HG03045 (cell line): ENCODE data around the gene POLL.

Experiments
- ATAC-seq: cut with Tn5 transposase; IDR thresholded peaks from one replicate; pipeline ENCODE4 v1.9.1; 2021; ENCODE audit warnings: mild to moderate bottlenecking, moderate library complexity; ENCODE audit not compliant: unreplicated experiment

POLL gene

GRCh38 chr10:101573885-101574753, 13.9 kb downstream of the POLL start:
- no peak for ATAC-seq

GRCh38 chr10:101572785-101573184, 15.3 kb downstream of the POLL start:
- no peak for ATAC-seq

DNA sequence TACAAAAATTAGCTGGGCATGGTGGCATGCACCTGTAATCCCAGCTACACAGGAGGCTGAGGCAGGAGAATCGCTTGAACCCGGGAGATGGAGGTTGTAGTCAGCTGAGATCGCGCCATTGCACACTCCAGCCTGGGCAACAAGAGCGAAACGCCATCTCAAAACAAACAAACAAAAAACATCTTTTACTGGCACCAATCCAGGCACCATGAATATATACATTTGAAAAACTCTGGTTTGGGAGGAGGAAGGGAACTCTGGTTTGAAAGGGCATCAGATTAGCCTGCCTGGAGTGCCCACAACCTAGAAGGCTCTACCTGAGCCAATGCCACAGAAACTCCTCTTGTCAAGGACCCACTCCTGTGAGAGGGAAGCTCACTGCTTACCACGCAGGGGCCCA, 15.9 kb downstream of the POLL start:
- no peak for ATAC-seq

- ATAC-seq, result no peak
Measured at GRCh38 chr10:101571271-101571925, 16.7 kb downstream of the POLL start.

DNA sequence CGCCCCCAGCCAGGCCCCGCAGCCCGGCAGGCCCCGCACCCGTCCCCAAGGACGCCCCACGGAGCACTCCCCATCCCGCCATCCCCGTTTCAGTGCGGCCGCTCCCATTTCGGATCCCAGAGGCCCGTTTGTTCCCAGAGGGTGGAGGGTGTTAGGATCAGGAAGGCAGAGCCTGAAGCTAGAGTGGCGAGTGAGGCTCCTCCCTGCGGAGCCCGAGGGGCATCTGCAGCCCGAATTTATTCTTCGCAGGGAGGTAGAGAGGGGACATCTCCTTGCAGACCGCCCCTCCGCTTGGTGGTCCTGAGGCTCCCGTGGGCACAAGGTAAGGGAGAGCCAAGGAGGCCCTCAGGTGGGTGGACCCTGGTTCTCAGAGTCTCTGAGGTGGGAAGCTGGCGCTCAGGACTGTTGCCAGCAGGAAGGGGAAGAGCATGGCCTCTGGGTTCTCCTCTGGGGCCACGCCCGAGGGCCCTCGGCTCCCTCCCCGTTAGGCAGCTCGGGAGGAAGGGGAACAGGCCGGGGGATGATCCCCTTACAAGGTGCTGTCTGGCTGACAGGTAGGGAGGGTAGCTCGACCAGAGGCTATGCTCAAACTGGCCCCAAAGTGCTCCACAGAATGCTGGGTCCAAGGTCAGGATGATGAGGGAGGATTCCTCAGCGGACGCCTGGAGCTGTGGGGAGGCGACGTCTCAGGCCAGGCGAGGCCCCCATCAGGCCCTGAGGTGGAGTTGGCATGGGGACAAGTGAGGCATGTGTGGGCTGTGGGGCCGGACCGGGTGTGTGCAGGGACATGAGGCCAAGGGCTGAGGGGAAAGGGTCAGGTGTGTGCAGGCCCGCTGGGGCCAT, 17.4 kb downstream of the POLL start:
- no peak for ATAC-seq

- ATAC-seq, result peak; percentile 65
Measured at GRCh38 chr10:101569622-101570427, 18.2 kb downstream of the POLL start.

- ATAC-seq, result no peak
Measured at GRCh38 chr10:101569323-101569621, 18.8 kb downstream of the POLL start.

GRCh38 chr10:101568054-101568745, 19.9 kb downstream of the POLL start:
- no peak for ATAC-seq

- ATAC-seq, result no peak
Measured at GRCh38 chr10:101567165-101568006, 20.7 kb downstream of the POLL start.

DNA sequence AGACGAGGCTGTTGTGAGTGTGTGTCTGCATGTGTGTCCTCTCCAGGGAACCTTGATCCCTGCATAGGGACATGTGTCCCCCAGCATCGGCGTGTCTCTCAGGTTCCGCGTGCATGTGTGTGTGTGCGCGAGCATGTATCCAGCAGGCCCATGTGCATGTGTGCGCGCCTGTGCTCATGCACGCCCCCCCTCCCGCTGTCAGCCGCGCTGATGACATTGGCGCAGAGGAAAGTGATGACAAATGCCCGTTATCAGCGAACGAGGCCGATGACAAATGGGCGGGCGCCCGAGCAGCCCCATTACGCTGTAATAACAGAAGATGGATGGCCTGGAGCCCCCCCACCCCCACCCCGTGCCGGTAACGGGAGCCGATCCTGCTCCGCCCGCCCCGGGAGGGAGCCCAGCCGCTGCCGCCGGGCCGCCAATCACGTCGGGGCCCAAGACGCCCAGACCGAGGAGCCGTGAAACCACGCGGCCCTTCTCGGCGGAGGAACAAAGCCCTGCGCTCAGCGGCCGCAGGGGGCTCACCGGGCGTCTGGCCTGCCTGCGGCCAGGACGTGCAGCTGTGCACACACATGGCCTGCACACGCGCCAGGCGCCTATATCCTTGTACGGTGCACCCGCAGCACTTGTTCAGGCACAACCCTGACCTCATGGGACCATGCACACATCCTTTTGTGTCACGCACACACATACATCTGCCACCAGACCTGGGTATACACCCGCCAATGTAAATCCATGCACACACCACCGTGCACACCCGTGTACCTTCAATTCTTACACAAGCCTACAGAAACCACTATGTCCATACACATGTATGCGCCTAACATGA, 21.5 kb downstream of the POLL start:
- ATAC-seq, result no peak

DNA sequence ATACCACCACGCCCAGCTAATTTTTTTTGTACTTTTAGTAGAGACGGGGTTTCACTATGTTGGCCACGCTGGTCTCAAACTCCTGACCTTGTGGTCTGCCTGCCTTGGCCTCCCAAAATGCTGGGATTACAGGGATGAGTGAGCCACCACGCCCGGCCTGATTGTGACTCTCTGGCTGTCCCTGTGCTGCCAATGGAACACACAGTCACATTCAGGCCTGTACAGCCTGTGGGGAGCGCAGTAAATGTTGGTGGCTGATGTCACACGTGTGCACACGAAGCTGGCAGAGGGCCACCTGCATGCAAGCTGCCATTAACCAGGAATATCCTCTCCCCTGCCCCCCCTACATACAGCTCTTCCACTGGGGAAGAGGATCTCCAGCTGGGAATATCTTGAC, 22.1 kb downstream of the POLL start:
- ATAC-seq, result no peak

GRCh38 chr10:101565370-101565900, 22.6 kb downstream of the POLL start:
- ATAC-seq, result no peak

- ATAC-seq, result no peak
Measured at GRCh38 chr10:101564490-101564991, 23.5 kb downstream of the POLL start.

DNA sequence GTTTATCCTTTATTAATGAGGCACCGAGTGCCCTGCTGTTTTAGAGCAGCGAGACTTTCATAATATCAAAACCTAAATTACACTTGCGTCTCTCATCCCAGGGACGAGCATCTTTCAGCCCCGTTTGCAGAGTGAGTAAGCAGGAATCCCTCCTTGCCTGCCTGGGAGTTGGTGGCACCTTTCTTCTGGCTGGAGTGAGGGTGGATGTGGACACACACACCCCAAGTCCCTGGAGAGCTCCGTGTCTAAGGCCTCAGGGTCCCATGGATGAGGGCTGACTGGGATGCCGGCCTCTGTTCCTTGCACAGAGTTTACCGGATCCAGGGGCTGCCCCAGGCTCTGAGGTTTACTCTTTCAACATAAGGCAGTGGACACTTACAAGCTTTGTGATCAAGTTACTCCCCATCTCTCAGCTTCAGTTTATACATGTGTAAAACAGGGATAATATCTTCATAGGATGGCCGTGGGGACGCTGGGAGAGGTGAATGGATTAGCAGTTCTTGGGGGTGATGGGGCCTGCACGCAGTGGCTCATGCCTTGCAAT, 24.5 kb downstream of the POLL start:
- no peak for ATAC-seq

- no peak for ATAC-seq
Measured at GRCh38 chr10:101563007-101563406, 25.1 kb downstream of the POLL start.

DNA sequence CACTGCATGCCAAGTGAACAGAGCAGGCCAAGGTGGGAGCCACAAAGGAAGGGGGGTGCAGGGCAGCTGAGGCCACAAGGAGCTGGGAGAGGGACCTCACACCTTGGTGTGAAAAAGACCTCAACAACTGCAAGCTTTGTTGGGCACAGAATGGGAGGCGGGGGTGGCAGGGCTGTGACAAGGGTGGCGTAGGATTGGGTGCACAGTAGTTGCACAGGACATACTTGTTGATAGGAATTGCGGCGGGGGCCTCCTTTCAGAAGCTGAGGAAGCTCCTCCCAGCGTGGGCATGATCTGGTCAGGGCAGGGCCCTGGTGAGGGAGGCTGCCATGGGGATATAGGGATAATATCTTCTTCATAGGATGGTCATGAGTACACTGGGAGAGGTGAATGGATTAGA, 25.8 kb downstream of the POLL start:
- no peak for ATAC-seq

DNA sequence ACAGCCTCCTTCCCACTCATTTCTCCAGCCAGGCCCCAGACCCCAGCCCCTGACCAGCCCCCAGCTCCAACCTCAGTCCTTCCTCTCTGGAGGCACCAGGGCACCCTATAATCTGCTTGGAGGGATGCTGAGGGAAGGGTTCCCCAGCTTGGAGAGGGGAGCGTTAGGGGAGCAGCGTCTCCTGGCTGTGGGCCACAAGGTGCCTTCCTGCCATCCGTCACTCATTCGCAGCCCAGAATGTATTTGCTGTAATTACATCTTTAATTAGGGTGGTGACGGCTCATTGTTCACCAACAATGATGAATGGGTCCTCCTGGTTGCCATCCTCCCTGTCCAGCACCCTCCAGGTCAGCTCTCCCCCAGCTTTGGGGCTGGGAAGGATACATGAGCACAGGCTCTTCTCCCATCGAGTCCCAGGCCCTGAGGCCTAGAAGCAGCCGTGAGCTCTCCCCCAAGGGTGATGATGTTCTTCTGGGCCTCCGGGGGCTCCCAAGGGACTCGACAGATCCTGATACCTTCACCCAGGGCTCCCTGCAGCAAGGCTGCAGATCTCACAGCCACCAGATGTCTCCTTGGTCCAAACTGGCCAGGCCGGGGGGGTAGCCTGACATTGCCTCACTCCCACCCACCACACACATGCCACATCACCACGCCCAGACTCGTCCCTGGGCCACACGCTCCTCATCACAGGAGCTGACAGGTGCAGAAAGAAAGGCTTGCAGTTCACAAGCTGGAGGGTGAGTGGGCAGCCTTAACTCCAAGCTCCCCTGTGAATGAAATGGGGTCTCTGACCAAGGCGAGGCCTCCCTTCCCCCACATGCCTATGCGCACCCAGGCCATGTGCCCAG, 26.8 kb downstream of the POLL start:
- ATAC-seq, result no peak
